Osteoblast (primary cell): ENCODE data around the gene MPV17. TPM values are rescaled to one million over a fixed set of nuclear protein-coding genes. Genes with fewer than 3 reads are reported as not detected.

Source experiments
- DNase-seq: peaks from one replicate; pipeline ENCODE4 v3.0.0; 2011; ENCODE audit warnings: low spot score, mixed read lengths; ENCODE audit not compliant: insufficient read length; ENCODE audit errors: missing footprints
- H2AFZ ChIP-seq: 2 replicates; pipeline ENCODE4 v1.6.0; 2011; ENCODE audit warnings: mild to moderate bottlenecking, low read length
- H3K27ac ChIP-seq: 2 replicates; pipeline ENCODE4 v1.5.1; 2011; ENCODE audit warnings: mild to moderate bottlenecking, low read depth, low read length, moderate library complexity
- H3K27me3 ChIP-seq: 2 replicates; pipeline ENCODE4 v1.6.0; 2012; ENCODE audit warnings: mild to moderate bottlenecking, control low read depth, inconsistent platforms, low read length, moderate library complexity; ENCODE audit not compliant: insufficient read depth
- H3K36me3 ChIP-seq: 2 replicates; pipeline ENCODE4 v1.5.1; 2011; ENCODE audit warnings: mild to moderate bottlenecking, low read length, control low read depth, moderate library complexity; ENCODE audit not compliant: insufficient read depth
- H3K4me1 ChIP-seq: 2 replicates; pipeline ENCODE4 v1.5.1; 2011; ENCODE audit warnings: mild to moderate bottlenecking, low read length, control low read depth, moderate library complexity; ENCODE audit not compliant: insufficient read depth
- H3K4me2 ChIP-seq: 2 replicates; pipeline ENCODE4 v1.6.0; 2011; ENCODE audit warnings: mild to moderate bottlenecking, low read length; ENCODE audit not compliant: insufficient read depth
- H3K4me3 ChIP-seq: fragments of 200-600 bp; sonication (generic); 3 replicates; pipeline ENCODE4 v1.5.1; 2012; ENCODE audit warnings: mild to moderate bottlenecking, low read length, inconsistent platforms; ENCODE audit not compliant: insufficient read depth
- H3K79me2 ChIP-seq: 2 replicates; pipeline ENCODE4 v1.6.0; 2012; ENCODE audit warnings: mild to moderate bottlenecking, low read length, control low read depth, inconsistent platforms; ENCODE audit not compliant: insufficient read depth
- H3K9me3 ChIP-seq: 2 replicates; pipeline ENCODE4 v1.5.1; 2011; ENCODE audit warnings: low read depth, low read length, control low read depth
- H4K20me1 ChIP-seq: 2 replicates; pipeline ENCODE4 v1.6.0; 2012; ENCODE audit warnings: mild to moderate bottlenecking, low read length, control low read depth; ENCODE audit not compliant: insufficient read depth
- CTCF ChIP-seq: IDR thresholded peaks from 2 replicates; pipeline ENCODE4 v1.5.1; 2011; ENCODE audit warnings: mild to moderate bottlenecking, low read depth, low read length, moderate library complexity; ENCODE audit errors: extremely low read depth
- total RNA-seq: library from RNA; depleted of rRNA; stranded (reverse); fragments of >200 nt; gene quantifications from 2 replicates; pipeline ENCODE4 v1.2.3, GENCODE V29; 2012

The MPV17 gene
- total RNA-seq, 1 donor = 98.8 TPM

GRCh38 chr2:27351802-27352598, 29.1 kb upstream of the MPV17 start:
- Histone ChIP-seq H3K4me2 (no peak overlapping the region), H4K20me1 (peaks cover 11% of the 10 kb centered on the region)
- DNase-seq = no peak

DNA sequence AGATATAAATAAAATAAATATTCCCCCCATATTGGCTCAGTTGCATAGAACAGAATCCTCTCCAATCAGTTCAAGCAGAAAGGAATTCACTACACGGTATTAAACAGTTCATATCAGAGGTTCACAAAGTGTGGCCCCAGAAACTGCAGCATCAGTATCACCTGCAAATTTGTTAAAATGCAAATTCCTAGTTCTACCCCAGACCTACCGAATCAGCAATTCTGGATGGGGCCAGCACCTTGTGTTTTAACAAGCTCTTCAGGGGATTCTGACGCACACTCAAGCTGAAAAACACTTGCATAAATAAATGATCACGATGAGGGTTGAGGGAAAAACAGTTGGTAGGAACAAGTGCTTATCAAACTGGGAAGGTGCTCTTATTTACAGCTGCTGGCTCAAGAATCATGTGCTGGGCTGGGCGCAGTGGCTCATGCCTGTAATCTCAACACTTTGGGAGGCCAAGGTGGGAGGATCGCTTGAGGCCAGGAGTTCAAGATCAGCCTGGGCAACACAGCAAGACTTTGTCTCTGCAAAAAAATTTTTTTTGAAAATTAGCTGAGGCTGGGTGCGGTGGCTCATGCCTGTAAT, 27.3 kb upstream of the MPV17 start:
- Histone ChIP-seq H3K36me3 (no peaks in the 10 kb centered on the region), H3K27me3 (no peaks in the 10 kb centered on the region), H3K9me3 (no peaks in the 10 kb centered on the region), H3K4me1 (peaks cover 9% of the 10 kb centered on the region), H4K20me1 (peaks cover 16% of the 10 kb centered on the region), H3K4me2 (no peak overlapping the region), H3K4me3 (no peak overlapping the region), H3K27ac (no peak overlapping the region), H2AFZ (no peak overlapping the region), H3K79me2 (peaks cover 85% of the 10 kb centered on the region)
- no peak for DNase-seq
- TF ChIP-seq CTCF = no peak

More at GRCh38 chr2:27351802-27352598, 29.1 kb upstream of the MPV17 start:
- Histone ChIP-seq H3K27ac (no peak overlapping the region), H2AFZ (no peak overlapping the region), H3K4me1 (peaks cover 14% of the 10 kb centered on the region), H3K27me3 (no peaks in the 10 kb centered on the region), H3K4me3 (no peak overlapping the region), H3K9me3 (no peaks in the 10 kb centered on the region), H3K36me3 (no peaks in the 10 kb centered on the region), H3K79me2 (peaks cover 84% of the 10 kb centered on the region)
- TF ChIP-seq CTCF = no peak

- peaks cover 14% of the 10 kb centered on the region for H4K20me1 ChIP-seq
- H3K9me3 ChIP-seq = no peaks in the 10 kb centered on the region
- peaks cover 75% of the 10 kb centered on the region for H3K79me2 ChIP-seq
- no peak for DNase-seq
- TF ChIP-seq CTCF = no peak
- H3K4me1 ChIP-seq = no peaks in the 10 kb centered on the region
- no peaks in the 10 kb centered on the region for H3K27me3 ChIP-seq
- no peak overlapping the region for H3K4me3 ChIP-seq
- no peak overlapping the region for H3K27ac ChIP-seq
- H3K36me3 ChIP-seq = no peaks in the 10 kb centered on the region
- H3K4me2 ChIP-seq = no peak overlapping the region
- no peak overlapping the region for H2AFZ ChIP-seq
Measured at GRCh38 chr2:27347641-27348040, 24.7 kb upstream of the MPV17 start.

DNA sequence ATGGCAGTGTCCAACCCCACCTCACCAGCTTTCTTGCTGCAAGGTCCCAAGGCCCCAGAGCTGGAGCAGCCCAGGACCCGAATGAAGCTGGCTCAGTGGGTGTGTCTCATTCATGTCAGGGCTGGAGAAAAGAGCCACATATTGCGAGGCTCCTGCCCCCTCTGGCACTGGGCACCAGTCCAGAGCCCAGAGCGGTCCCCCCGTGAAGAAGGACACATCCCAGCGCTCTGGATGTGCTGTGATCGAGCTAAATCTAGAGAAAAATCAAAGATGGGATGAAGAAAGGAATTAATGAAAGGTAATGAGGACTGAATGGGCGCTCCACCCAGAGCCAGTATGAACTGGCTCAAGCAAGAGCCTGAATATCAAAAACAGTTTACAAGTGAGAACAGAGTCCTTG, 13.3 kb upstream of the MPV17 start:
- Histone ChIP-seq H3K27ac (no peak overlapping the region), H3K27me3 (no peaks in the 10 kb centered on the region), H3K4me2 (no peak overlapping the region), H3K9me3 (no peaks in the 10 kb centered on the region), H3K36me3 (peaks cover 52% of the 10 kb centered on the region), H2AFZ (no peak overlapping the region), H4K20me1 (no peaks in the 10 kb centered on the region), H3K4me3 (no peak overlapping the region), H3K4me1 (no peaks in the 10 kb centered on the region), H3K79me2 (no peaks in the 10 kb centered on the region)
- no peak for TF ChIP-seq CTCF
- peak; percentile 86 for DNase-seq
